Neutrophil (primary cell): ENCODE data around the gene RPS6KA2.

Experiments used
- H3K27ac ChIP-seq: fragments of 200-600 bp; sonication (generic); 2 replicates; pipeline ENCODE4 v1.5.1; 2016; ENCODE audit warnings: mild to moderate bottlenecking, moderate library complexity
- H3K27me3 ChIP-seq: fragments of 200-600 bp; sonication (generic); 2 replicates; pipeline ENCODE4 v1.6.0; 2016; ENCODE audit warnings: mild to moderate bottlenecking
- H3K36me3 ChIP-seq: fragments of 200-600 bp; sonication (generic); 2 replicates; pipeline ENCODE4 v1.5.1; 2017
- H3K4me1 ChIP-seq, 2 experiments: fragments of 200-600 bp in 1 of 2; sonication (generic) in 1 of 2; 1 replicate in 1 of 2; 2 replicates in 1 of 2; pipeline versions ENCODE4 v1.5.1 to v1.6.1; 2013 to 2016; ENCODE audit warnings: low read depth in 1 of 2, low read length in 1 of 2, mild to moderate bottlenecking in 1 of 2, moderate library complexity in 1 of 2; ENCODE audit not compliant: control insufficient read depth in 1 of 2, insufficient read depth in 1 of 2
- H3K4me3 ChIP-seq, 2 experiments: fragments of 200-600 bp in 1 of 2; sonication (generic) in 1 of 2; 1 replicate in 1 of 2; 2 replicates in 1 of 2; pipeline ENCODE4 v1.5.1; 2013 to 2016; ENCODE audit warnings: low read depth in 1 of 2, low read length in 1 of 2, mild to moderate bottlenecking in 1 of 2, moderate library complexity in 1 of 2
- H3K9me3 ChIP-seq: fragments of 200-600 bp; sonication (generic); 2 replicates; pipeline ENCODE4 v1.5.1; 2016
- CTCF ChIP-seq: fragments of 200-600 bp; sonication (generic); IDR thresholded peaks from 2 replicates; pipeline ENCODE4 v1.5.1; 2016; ENCODE audit warnings: antibody characterized with exemption

Gene RPS6KA2

GRCh38 chr6:166643891-166644590 lies 17.0 kb upstream of the RPS6KA2 start:
- H3K27me3 ChIP-seq, result no peaks in the 10 kb centered on the region
- H3K9me3 ChIP-seq, result no peaks in the 10 kb centered on the region
- H3K36me3 ChIP-seq, result no peaks in the 10 kb centered on the region
- TF ChIP-seq CTCF, result no peak
- peak overlapping the region; percentile 19 for H3K27ac ChIP-seq
- no peak overlapping the region for H3K4me3 ChIP-seq
- peaks cover 8 to 31% of the 10 kb centered on the region in 2 experiments for H3K4me1 ChIP-seq

GRCh38 chr6:166642646-166643045 lies 15.6 kb upstream of the RPS6KA2 start:
- Histone ChIP-seq H3K4me3 (no peak overlapping the region), H3K4me1 (peaks cover 8 to 31% of the 10 kb centered on the region in 2 experiments), H3K9me3 (no peaks in the 10 kb centered on the region), H3K27ac (no peak overlapping the region), H3K36me3 (no peaks in the 10 kb centered on the region), H3K27me3 (no peaks in the 10 kb centered on the region)
- no peak for TF ChIP-seq CTCF

GRCh38 chr6:166640342-166641043 lies 13.4 kb upstream of the RPS6KA2 start:
- Histone ChIP-seq H3K9me3 (no peaks in the 10 kb centered on the region), H3K4me3 (peak overlapping the region in 1 of 2 experiments; percentile 12), H3K27ac (peak overlapping the region; percentile 5), H3K4me1 (peaks cover 8 to 34% of the 10 kb centered on the region in 2 experiments), H3K36me3 (no peaks in the 10 kb centered on the region), H3K27me3 (no peaks in the 10 kb centered on the region)
- no peak for TF ChIP-seq CTCF

- no peak for TF ChIP-seq CTCF
- peak overlapping the region; percentile 5 for H3K27ac ChIP-seq
- H3K36me3 ChIP-seq, result no peaks in the 10 kb centered on the region
- H3K4me1 ChIP-seq, result peaks cover 8 to 34% of the 10 kb centered on the region in 2 experiments
- no peaks in the 10 kb centered on the region for H3K27me3 ChIP-seq
- no peak overlapping the region for H3K4me3 ChIP-seq
- H3K9me3 ChIP-seq, result no peaks in the 10 kb centered on the region
Measured at GRCh38 chr6:166639921-166640320, 12.9 kb upstream of the RPS6KA2 start.

GRCh38 chr6:166638573-166638964 lies 11.5 kb upstream of the RPS6KA2 start:
- Histone ChIP-seq H3K27ac (no peak overlapping the region), H3K4me1 (peaks cover 11 to 37% of the 10 kb centered on the region in 2 experiments), H3K36me3 (no peaks in the 10 kb centered on the region), H3K27me3 (no peaks in the 10 kb centered on the region), H3K4me3 (no peak overlapping the region), H3K9me3 (no peaks in the 10 kb centered on the region)
- TF ChIP-seq CTCF, result no peak
